SH-SY5Y (cell line): Measurements from ENCODE around the gene TACR2.

Source experiments
- GATA2 ChIP-seq: IDR thresholded peaks from 2 replicates; pipeline ENCODE4 v1.6.1; 2011; ENCODE audit warnings: mild to moderate bottlenecking, low read depth, low read length
- GATA3 ChIP-seq: IDR thresholded peaks from 2 replicates; pipeline ENCODE4 v1.6.1; 2011; ENCODE audit warnings: low read depth, mild to moderate bottlenecking, low read length, moderate library complexity

DNA sequence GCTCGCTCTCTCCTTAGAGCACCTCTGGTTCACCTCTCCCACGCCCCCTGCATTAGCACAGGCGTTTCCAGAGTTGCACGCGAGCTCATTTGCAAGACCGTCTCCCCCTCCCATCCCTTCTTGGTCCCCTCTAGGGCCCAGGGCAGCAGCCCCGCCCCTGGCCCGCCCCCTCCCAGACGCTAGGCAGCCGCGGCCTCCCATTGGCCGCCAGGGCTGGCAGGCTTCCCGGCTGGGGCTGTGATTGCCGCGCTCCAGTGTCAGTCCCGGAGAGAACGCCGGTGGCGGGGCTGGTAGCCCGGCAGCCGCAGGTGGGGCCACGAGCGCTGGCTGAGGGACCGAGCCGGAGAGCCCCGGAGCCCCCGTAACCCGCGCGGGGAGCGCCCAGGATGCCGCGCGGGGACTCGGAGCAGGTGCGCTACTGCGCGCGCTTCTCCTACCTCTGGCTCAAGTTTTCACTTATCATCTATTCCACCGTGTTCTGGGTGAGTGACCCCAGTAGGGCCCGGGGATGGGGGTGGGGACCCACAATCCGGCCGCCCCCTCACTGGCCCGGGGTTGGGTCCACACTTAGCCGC is 34.6 kb upstream of the TACR2 start, which contains the start of gene TSPAN15:
- TF ChIP-seq GATA2 = no peak
- no peak for TF ChIP-seq GATA3
